Thyroid gland (tissue), 4 donors: ENCODE data around the gene CIT. TPM values are rescaled to one million over a fixed set of nuclear protein-coding genes. Genes with fewer than 3 reads are reported as not detected.

Experiments used
- DNase-seq, 2 donors: peaks; one replicate each; pipeline ENCODE4 v3.0.0-alpha.2; 2019
- H3K27ac ChIP-seq, 3 donors: fragments of 200-600 bp; sonication (generic); 1 replicate in 2 of 3; 2 replicates in 1 of 3; pipeline ENCODE4 v1.5.1; 2016 to 2019; ENCODE audit warnings: mild to moderate bottlenecking in 1 of 3, moderate library complexity in 1 of 3
- H3K27me3 ChIP-seq: fragments of 200-600 bp; sonication (generic); one replicate; pipeline ENCODE4 v1.5.1; 2019
- H3K36me3 ChIP-seq, 2 donors: fragments of 200-600 bp; sonication (generic); one replicate each; pipeline ENCODE4 v1.5.1; 2016 to 2019
- H3K4me1 ChIP-seq, 2 donors: fragments of 200-600 bp; sonication (generic); one replicate each; pipeline ENCODE4 v1.5.1; 2017 to 2019
- H3K4me3 ChIP-seq, 3 donors: fragments of 200-600 bp; sonication (generic); replicated peaks in 1 of 3; 1 replicate in 2 of 3; 2 replicates in 1 of 3; pipeline ENCODE4 v1.5.1; 2016; ENCODE audit warnings: mild to moderate bottlenecking in 1 of 3
- H3K9me3 ChIP-seq: fragments of 200-600 bp; sonication (generic); one replicate; pipeline ENCODE4 v1.5.1; 2017
- CTCF ChIP-seq, 6 experiments: fragments of 200-600 bp in 3 of 6; fragments of 450-650 bp in 3 of 6; sonication (generic) in 3 of 6; IDR thresholded peaks; one replicate each; pipeline ENCODE4 v1.5.1; 2016 to 2019; ENCODE audit warnings: antibody characterized with exemption in 6 of 6, mild to moderate bottlenecking in 2 of 6, inconsistent platforms in 1 of 6, moderate library complexity in 1 of 6
- POLR2A ChIP-seq, 2 donors: fragments of 450-650 bp; IDR thresholded peaks; one replicate each; pipeline ENCODE4 v1.6.1; 2017; ENCODE audit warnings: antibody characterized with exemption in 2 of 2, mild to moderate bottlenecking in 2 of 2, moderate library complexity in 1 of 2
- WGBS, 2 donors: methylation state at CpG; one replicate each; pipeline ENCODE4 v1.1.5; 2017; 5-methylcytosine and 5-hydroxymethylcytosine counted together
- intact Hi-C: fragments of 100-400 bp; cut with DNase I; formaldehyde crosslinking; loops from one replicate; pipeline ENCODE4 v1.15.1; 2023
- total RNA-seq, 4 donors: library from RNA; depleted of rRNA; stranded (reverse); fragments of >200 nt; gene quantifications; one replicate each; pipeline ENCODE4 v1.2.3, GENCODE V29; 2016

Gene CIT
- total RNA-seq, 4 donors from 2014 or later: 1.8 to 9.1 (median 6.4) TPM

GRCh38 chr12:119692997-119693396 is 184.1 kb downstream of the CIT start:
- no peaks in the 10 kb centered on the region for H3K27me3 ChIP-seq
- peaks cover 18 to 33% of the 10 kb centered on the region in 2 donors for H3K4me1 ChIP-seq
- H3K4me3 ChIP-seq: no peak overlapping the region
- no peak for TF ChIP-seq CTCF (IDR thresholded peaks at IDR 0.05)
- TF ChIP-seq POLR2A (IDR thresholded peaks at IDR 0.05): no peak
- peak; percentile 22 to 37 for DNase-seq
- WGBS, 2 donors: 24 to 35% methylated on average over 6 of the region's 6 CpGs
- no peaks in the 10 kb centered on the region for H3K9me3 ChIP-seq
- intact Hi-C loops: no loop called here
- H3K27ac ChIP-seq: peak overlapping the region; percentile 35 to 57 (median 51)
- H3K36me3 ChIP-seq: no peaks in the 10 kb centered on the region

GRCh38 chr12:119692410-119692809 is 184.7 kb downstream of the CIT start:
- peaks cover 12 to 27% of the 10 kb centered on the region in 2 donors for H3K4me1 ChIP-seq
- TF ChIP-seq POLR2A (IDR thresholded peaks at IDR 0.05) (no peak), CTCF (IDR thresholded peaks at IDR 0.05) (no peak)
- DNase-seq: no peak
- intact Hi-C loops: no loop called here
- H3K27ac ChIP-seq: peak overlapping the region; percentile 35 to 57 (median 51)
- H3K9me3 ChIP-seq: no peaks in the 10 kb centered on the region
- no peaks in the 10 kb centered on the region for H3K36me3 ChIP-seq
- no peak overlapping the region for H3K4me3 ChIP-seq
- WGBS, 2 donors: 75 to 82% methylated on average over 5 of the region's 5 CpGs
- H3K27me3 ChIP-seq: no peaks in the 10 kb centered on the region

- Histone ChIP-seq H3K4me3 (no peak overlapping the region), H3K4me1 (peaks cover 15 to 36% of the 10 kb centered on the region in 2 donors), H3K9me3 (no peaks in the 10 kb centered on the region), H3K27ac (no peak overlapping the region), H3K27me3 (no peaks in the 10 kb centered on the region), H3K36me3 (no peaks in the 10 kb centered on the region)
- 84 to 93% methylated on average over 6 of the region's 6 CpGs for WGBS, 2 donors
- TF ChIP-seq POLR2A (IDR thresholded peaks at IDR 0.05) (no peak), CTCF (IDR thresholded peaks at IDR 0.05) (no peak)
- intact Hi-C loops: no loop called here
- no peak for DNase-seq
Observed at GRCh38 chr12:119691202-119691810, 185.8 kb downstream of the CIT start.

- DNase-seq: no peak
Observed at GRCh38 chr12:119689935-119690500, 187.1 kb downstream of the CIT start.

More at GRCh38 chr12:119689935-119690500, 187.1 kb downstream of the CIT start:
- intact Hi-C loops: no loop called here
- no peak for TF ChIP-seq POLR2A (IDR thresholded peaks at IDR 0.05)
- no peak for TF ChIP-seq CTCF (IDR thresholded peaks at IDR 0.05)
- Histone ChIP-seq H3K4me3 (no peak overlapping the region), H3K4me1 (peaks cover 26 to 46% of the 10 kb centered on the region in 2 donors), H3K9me3 (no peaks in the 10 kb centered on the region), H3K27ac (no peak overlapping the region), H3K36me3 (no peaks in the 10 kb centered on the region), H3K27me3 (no peaks in the 10 kb centered on the region)
- 97 to 99% methylated on average over 17 to 33 of the region's 38 CpGs for WGBS, 2 donors
